Measurements from ENCODE around the gene KCNMA1. TPM values are rescaled to one million over a fixed set of nuclear protein-coding genes. Genes with fewer than 3 reads are reported as not detected.

Gene KCNMA1
- total and polyA plus RNA-seq, 2 donors (not counting 1 experiment from before 2014, with no cell fraction given): 0.82 to 3.1 TPM

GRCh38 chr10:76905251-76905650 is 732.4 kb downstream of the KCNMA1 start:
- no peaks in the 10 kb centered on the region for H3K79me2 ChIP-seq (ENCODE audit: control insufficient read depth, insufficient read depth, low read length)
- Mint-ChIP-seq H3K27me3 (no peaks in the 10 kb centered on the region), H3K4me1 (no peaks in the 10 kb centered on the region), H3K27ac (no peak overlapping the region), H3K4me3 (no peak overlapping the region), H3K9me3 (ENCODE audit: insufficient read depth) (no peaks in the 10 kb centered on the region)
- ATAC-seq (ENCODE audit: low read depth): no peak
- no peak for DNase-seq
- H3K9ac ChIP-seq (ENCODE audit: low read length): no peak overlapping the region
- no peaks in the 10 kb centered on the region for H3K4me1 ChIP-seq (ENCODE audit: control insufficient read depth in 2 of 2, insufficient read depth in 2 of 2, low read length in 2 of 2)
- WGBS (ENCODE audit: insufficient coverage): 91% methylated on average over 5 of the region's 5 CpGs
- H3K9me3 ChIP-seq (ENCODE audit: control extremely low read depth in 1 of 3, control insufficient read depth in 2 of 3, insufficient read depth in 1 of 3, low read length in 2 of 3): no peaks in the 10 kb centered on the region
- no peaks in the 10 kb centered on the region for H3K27me3 ChIP-seq (replicated peaks in 1 of 4; ENCODE audit: control extremely low read depth in 1 of 4, control insufficient read depth in 3 of 4, insufficient read depth in 4 of 4, low read length in 3 of 4)
- ChIA-PET POLR2A (no interaction called here), CTCF (no interaction called here)
- H2AFZ ChIP-seq (ENCODE audit: insufficient read depth, low read depth, low read length, poor library complexity, severe bottlenecking): no peak overlapping the region
- TF ChIP-seq CTCF (IDR thresholded peaks at IDR 0.05) (no peak), EZH2 (IDR thresholded peaks at IDR 0.05; ENCODE audit: borderline replicate concordance, insufficient read depth, low read depth, low read length, poor library complexity, severe bottlenecking) (no peak)
- H3K4me3 ChIP-seq (ENCODE audit: control extremely low read depth in 1 of 5, extremely low read depth in 1 of 5, insufficient read depth in 1 of 5, low read depth in 2 of 5, low read length in 4 of 5): no peak overlapping the region
- intact Hi-C loops (cut with micrococcal nuclease): no loop called here
- H4K20me1 ChIP-seq (ENCODE audit: control insufficient read depth, insufficient read depth, low read length, poor library complexity, severe bottlenecking): no peaks in the 10 kb centered on the region
- H3K36me3 ChIP-seq (replicated peaks in 1 of 2; ENCODE audit: control extremely low read depth in 1 of 2, control insufficient read depth in 1 of 2, extremely low read depth in 1 of 2, insufficient read depth in 2 of 2, low read length in 1 of 2): no peaks in the 10 kb centered on the region
- H3K4me2 ChIP-seq (replicated peaks; ENCODE audit: low read depth, low read length, poor library complexity, severe bottlenecking): no peak overlapping the region
- H3K27ac ChIP-seq (ENCODE audit: low read length in 2 of 2): no peak overlapping the region

GRCh38 chr10:76903387-76903945 is 734.1 kb downstream of the KCNMA1 start:
- Histone ChIP-seq H3K27me3 (replicated peaks in 1 of 4; ENCODE audit: control extremely low read depth in 1 of 4, control insufficient read depth in 3 of 4, insufficient read depth in 4 of 4, low read length in 3 of 4) (no peaks in the 10 kb centered on the region), H3K4me1 (ENCODE audit: control insufficient read depth in 2 of 2, insufficient read depth in 2 of 2, low read length in 2 of 2) (no peaks in the 10 kb centered on the region), H3K9ac (ENCODE audit: low read length) (no peak overlapping the region), H3K4me3 (ENCODE audit: control extremely low read depth in 1 of 5, extremely low read depth in 1 of 5, insufficient read depth in 1 of 5, low read depth in 2 of 5, low read length in 4 of 5) (no peak overlapping the region), H3K27ac (ENCODE audit: low read length in 2 of 2) (no peak overlapping the region), H2AFZ (ENCODE audit: insufficient read depth, low read depth, low read length, poor library complexity, severe bottlenecking) (no peak overlapping the region), H3K9me3 (ENCODE audit: control extremely low read depth in 1 of 3, control insufficient read depth in 2 of 3, insufficient read depth in 1 of 3, low read length in 2 of 3) (no peaks in the 10 kb centered on the region), H3K36me3 (replicated peaks in 1 of 2; ENCODE audit: control extremely low read depth in 1 of 2, control insufficient read depth in 1 of 2, extremely low read depth in 1 of 2, insufficient read depth in 2 of 2, low read length in 1 of 2) (no peaks in the 10 kb centered on the region), H4K20me1 (ENCODE audit: control insufficient read depth, insufficient read depth, low read length, poor library complexity, severe bottlenecking) (no peaks in the 10 kb centered on the region), H3K4me2 (replicated peaks; ENCODE audit: low read depth, low read length, poor library complexity, severe bottlenecking) (no peak overlapping the region), H3K79me2 (ENCODE audit: control insufficient read depth, insufficient read depth, low read length) (no peaks in the 10 kb centered on the region)
- Mint-ChIP-seq H3K4me1 (no peaks in the 10 kb centered on the region), H3K27ac (no peak overlapping the region), H3K4me3 (no peak overlapping the region), H3K9me3 (ENCODE audit: insufficient read depth) (no peaks in the 10 kb centered on the region), H3K27me3 (no peaks in the 10 kb centered on the region)
- no peak for DNase-seq
- ATAC-seq (ENCODE audit: low read depth): no peak
- no CpG with 5 or more reads among the region's 7 CpGs for WGBS (ENCODE audit: insufficient coverage)
- ChIA-PET CTCF (interaction anchor here (0.5 to 1.3 kb wide), 3 partner anchors 80 to 358 kb away, joined by 3 to 4 read pairs (median 3); no protein-coding TSS in a partner anchor), POLR2A (no interaction called here)
- no peak for TF ChIP-seq EZH2 (IDR thresholded peaks at IDR 0.05; ENCODE audit: borderline replicate concordance, insufficient read depth, low read depth, low read length, poor library complexity, severe bottlenecking)
- no peak for TF ChIP-seq CTCF (IDR thresholded peaks at IDR 0.05)
- intact Hi-C loops (cut with micrococcal nuclease): no loop called here

Measured in B cell (primary cell).